ENCODE data around the gene DIS3. TPM values are rescaled to one million over a fixed set of nuclear protein-coding genes. Genes with fewer than 3 reads are reported as not detected.
"Not testable (repeated sequence)": the region's sequence is repeated elsewhere in the genome, so short reads cannot be mapped to it uniquely, and the experiment has no call there.

The DIS3 gene
- total and polyA plus RNA-seq, 4 donors, result 20.2 to 38.4 (median 31.8) TPM

DNA sequence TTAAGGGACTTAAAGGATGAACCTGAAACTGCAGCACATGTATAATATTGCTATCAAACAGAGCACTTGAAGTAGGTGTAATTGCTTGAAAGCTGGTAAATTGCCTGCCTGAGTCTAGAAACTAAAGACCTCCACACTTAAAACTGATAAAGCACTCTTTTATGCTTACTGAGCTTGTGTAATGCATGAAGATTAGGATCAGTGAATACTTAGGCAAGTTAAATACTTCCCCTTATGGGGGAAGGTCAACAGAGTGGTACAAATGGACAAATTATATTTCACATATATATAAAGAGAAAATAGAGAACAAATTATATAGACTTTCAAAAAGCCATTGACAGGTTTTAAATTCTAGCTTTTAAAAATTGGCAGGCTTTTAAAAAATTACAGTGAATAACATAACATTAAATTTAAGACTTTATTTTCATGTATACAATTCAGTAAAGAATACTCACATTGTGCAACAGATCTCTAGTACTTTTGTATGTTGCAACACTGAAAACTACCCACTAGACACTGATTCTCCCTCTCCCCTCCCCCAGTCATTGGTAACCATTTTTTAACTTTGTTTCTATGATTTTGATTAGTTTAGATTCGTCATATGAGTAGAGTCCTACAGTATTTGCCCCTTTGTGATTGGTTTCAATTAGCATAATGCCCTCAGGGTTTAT, 24.1 kb upstream of the DIS3 start:
- no peak overlapping the region for H3K4me3 ChIP-seq (ENCODE audit: low read depth, low read length)
- peaks cover 7% of the 10 kb centered on the region for H3K36me3 ChIP-seq (ENCODE audit: control insufficient read depth, insufficient read depth, low read length)
- no peaks in the 10 kb centered on the region for H3K4me1 ChIP-seq (ENCODE audit: control insufficient read depth, insufficient read depth, low read length)
- H3K27me3 ChIP-seq (ENCODE audit: control insufficient read depth, insufficient read depth, low read length), result no peaks in the 10 kb centered on the region
- peak in 1 of 6 donors; percentile 13 for DNase-seq (ENCODE audit: low read depth in 4 of 6, low spot score in 6 of 6)
- peaks cover 1% of the 10 kb centered on the region for H3K9me3 ChIP-seq (ENCODE audit: control insufficient read depth, insufficient read depth, low read length)
- no CpG with 5 or more reads among the region's 1 CpG for WGBS (ENCODE audit: insufficient coverage)
- H3K27ac ChIP-seq (ENCODE audit: low read depth, low read length), result no peak overlapping the region

DNA sequence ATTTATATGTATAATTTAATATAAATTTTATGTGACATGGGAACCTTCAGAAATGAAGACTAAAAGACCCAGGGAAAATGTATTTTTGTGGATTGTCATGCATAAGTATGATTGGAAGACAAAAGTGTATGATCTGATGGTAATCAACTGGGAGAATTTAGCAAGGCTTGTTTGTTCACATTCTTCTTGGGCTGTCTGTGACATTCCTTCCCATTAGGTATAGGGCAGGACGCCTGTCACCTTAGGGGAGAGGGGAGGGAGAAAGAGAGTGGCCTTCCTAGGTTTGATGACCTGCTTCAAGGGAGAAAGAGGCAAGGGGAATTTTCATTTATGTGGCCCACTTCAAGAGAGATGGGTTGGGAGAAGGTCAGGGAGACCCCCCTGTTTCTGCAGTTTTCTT, 22.6 kb upstream of the DIS3 start:
- Histone ChIP-seq H3K4me3 (ENCODE audit: low read depth, low read length) (no peak overlapping the region), H3K27ac (ENCODE audit: low read depth, low read length) (no peak overlapping the region), H3K4me1 (ENCODE audit: control insufficient read depth, insufficient read depth, low read length) (no peaks in the 10 kb centered on the region), H3K9me3 (ENCODE audit: control insufficient read depth, insufficient read depth, low read length) (peaks cover 1% of the 10 kb centered on the region), H3K36me3 (ENCODE audit: control insufficient read depth, insufficient read depth, low read length) (peaks cover 9% of the 10 kb centered on the region), H3K27me3 (ENCODE audit: control insufficient read depth, insufficient read depth, low read length) (no peaks in the 10 kb centered on the region)
- no peak for DNase-seq (ENCODE audit: low read depth in 4 of 6, low spot score in 6 of 6)
- WGBS (ENCODE audit: insufficient coverage), result 100% methylated on average over 1 of the region's 1 CpG

DNA sequence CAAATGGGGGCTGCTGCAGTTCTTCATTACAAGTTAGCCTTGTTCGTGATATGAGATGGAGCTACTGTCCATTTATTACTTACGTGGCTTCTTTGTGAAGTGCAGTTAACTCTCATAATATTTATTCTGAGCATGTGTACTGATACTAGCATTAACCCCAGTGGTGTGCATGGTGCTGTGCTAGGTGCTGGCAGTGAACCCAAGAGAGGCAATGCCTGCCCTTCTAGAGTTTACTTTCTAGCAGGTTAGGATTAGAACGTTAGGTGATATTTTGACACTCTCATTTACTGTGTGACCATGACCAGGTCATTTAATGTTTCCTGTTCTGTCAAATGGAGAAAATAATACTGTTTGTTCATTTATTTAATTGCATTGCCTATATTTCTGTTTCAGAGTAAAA, 17.1 kb upstream of the DIS3 start:
- no peaks in the 10 kb centered on the region for H3K4me1 ChIP-seq (ENCODE audit: control insufficient read depth, insufficient read depth, low read length)
- no peak for DNase-seq (ENCODE audit: low read depth in 4 of 6, low spot score in 6 of 6)
- H3K9me3 ChIP-seq (ENCODE audit: control insufficient read depth, insufficient read depth, low read length), result no peaks in the 10 kb centered on the region
- H3K4me3 ChIP-seq (ENCODE audit: low read depth, low read length), result no peak overlapping the region
- H3K36me3 ChIP-seq (ENCODE audit: control insufficient read depth, insufficient read depth, low read length), result peaks cover 5% of the 10 kb centered on the region
- no peak overlapping the region for H3K27ac ChIP-seq (ENCODE audit: low read depth, low read length)
- no CpG with 5 or more reads among the region's 3 CpGs for WGBS (ENCODE audit: insufficient coverage)
- no peaks in the 10 kb centered on the region for H3K27me3 ChIP-seq (ENCODE audit: control insufficient read depth, insufficient read depth, low read length)

DNA sequence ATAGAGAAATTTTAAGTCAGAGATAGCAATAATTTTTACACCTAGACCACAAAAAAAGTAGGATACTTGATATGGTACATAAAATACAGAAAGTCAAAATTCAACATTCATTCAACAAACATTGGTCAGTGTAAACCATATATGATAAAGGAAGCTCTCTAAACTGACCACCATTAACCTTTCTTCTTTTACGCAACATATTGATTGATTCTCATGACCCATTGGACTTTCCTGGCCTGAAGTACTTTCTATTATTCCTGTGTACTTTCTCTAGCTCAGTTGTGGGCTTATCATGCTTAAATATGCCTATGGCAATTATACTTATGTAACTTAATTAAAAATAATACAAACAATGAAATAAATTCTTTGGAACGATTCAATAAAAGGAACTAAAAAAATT, 10.9 kb upstream of the DIS3 start:
- H3K4me3 ChIP-seq (ENCODE audit: low read depth, low read length), result no peak overlapping the region
- H3K27ac ChIP-seq (ENCODE audit: low read depth, low read length), result no peak overlapping the region
- peaks cover 9% of the 10 kb centered on the region for H3K36me3 ChIP-seq (ENCODE audit: control insufficient read depth, insufficient read depth, low read length)
- WGBS (ENCODE audit: insufficient coverage), result no CpG with 5 or more reads among the region's 2 CpGs
- no peaks in the 10 kb centered on the region for H3K27me3 ChIP-seq (ENCODE audit: control insufficient read depth, insufficient read depth, low read length)
- H3K4me1 ChIP-seq (ENCODE audit: control insufficient read depth, insufficient read depth, low read length), result no peaks in the 10 kb centered on the region
- DNase-seq (ENCODE audit: low read depth in 4 of 6, low spot score in 6 of 6), result no peak
- no peaks in the 10 kb centered on the region for H3K9me3 ChIP-seq (ENCODE audit: control insufficient read depth, insufficient read depth, low read length)

DNA sequence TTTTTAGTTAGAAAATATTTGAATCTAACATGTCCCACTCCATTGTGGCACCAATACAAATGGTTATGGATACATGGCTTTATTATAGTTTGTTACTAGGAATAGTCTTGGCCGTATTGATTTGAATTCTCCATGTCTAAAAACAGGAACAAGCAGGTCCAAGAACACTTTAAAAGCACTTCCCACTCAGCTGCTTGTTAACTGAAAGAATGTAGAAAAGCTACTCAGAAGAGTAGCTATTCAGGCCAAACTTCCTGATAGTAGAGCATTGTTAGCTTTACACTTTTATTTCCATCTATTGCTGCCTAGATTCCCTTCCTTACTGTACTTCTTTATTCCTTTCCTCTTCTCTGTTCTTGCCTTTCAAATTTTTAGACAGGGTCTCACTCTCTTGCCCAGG, 7.1 kb upstream of the DIS3 start:
- peaks cover 13% of the 10 kb centered on the region for H3K36me3 ChIP-seq (ENCODE audit: control insufficient read depth, insufficient read depth, low read length)
- no peak for DNase-seq (ENCODE audit: low read depth in 4 of 6, low spot score in 6 of 6)
- H3K27ac ChIP-seq (ENCODE audit: low read depth, low read length), result no peak overlapping the region
- no CpG with 5 or more reads among the region's 1 CpG for WGBS (ENCODE audit: insufficient coverage)
- peaks cover 4% of the 10 kb centered on the region for H3K4me1 ChIP-seq (ENCODE audit: control insufficient read depth, insufficient read depth, low read length)
- no peak overlapping the region for H3K4me3 ChIP-seq (ENCODE audit: low read depth, low read length)
- no peaks in the 10 kb centered on the region for H3K9me3 ChIP-seq (ENCODE audit: control insufficient read depth, insufficient read depth, low read length)
- H3K27me3 ChIP-seq (ENCODE audit: control insufficient read depth, insufficient read depth, low read length), result no peaks in the 10 kb centered on the region

DNA sequence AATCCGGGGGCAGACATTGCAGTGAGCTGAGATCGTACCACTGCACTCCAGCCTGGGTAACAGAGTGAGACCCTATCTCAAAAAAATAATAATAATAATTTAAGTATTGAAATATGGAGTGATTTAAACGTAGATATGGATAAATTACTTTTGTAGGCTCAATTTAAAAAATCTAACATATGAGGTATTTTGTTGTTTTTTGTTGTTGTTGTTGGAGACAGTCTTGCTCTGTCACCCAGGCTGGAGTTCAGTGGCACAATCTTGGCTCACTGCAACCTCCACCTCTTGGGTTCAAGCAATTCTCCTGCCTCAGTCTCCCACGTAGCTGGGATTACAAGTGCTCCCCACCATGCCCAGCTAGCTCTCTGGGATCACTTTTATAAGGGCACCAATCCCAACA, 3.0 kb upstream of the DIS3 start:
- not testable (repeated sequence) for H3K27ac ChIP-seq (ENCODE audit: low read depth, low read length); H3K36me3 ChIP-seq (ENCODE audit: control insufficient read depth, insufficient read depth, low read length); H3K27me3 ChIP-seq (ENCODE audit: control insufficient read depth, insufficient read depth, low read length); H3K4me3 ChIP-seq (ENCODE audit: low read depth, low read length); DNase-seq (ENCODE audit: low read depth in 4 of 6, low spot score in 6 of 6); H3K9me3 ChIP-seq (ENCODE audit: control insufficient read depth, insufficient read depth, low read length)
- peaks cover 14% of the 10 kb centered on the region for H3K4me1 ChIP-seq (ENCODE audit: control insufficient read depth, insufficient read depth, low read length)
- WGBS (ENCODE audit: insufficient coverage), result 57% methylated on average over 1 of the region's 4 CpGs

DNA sequence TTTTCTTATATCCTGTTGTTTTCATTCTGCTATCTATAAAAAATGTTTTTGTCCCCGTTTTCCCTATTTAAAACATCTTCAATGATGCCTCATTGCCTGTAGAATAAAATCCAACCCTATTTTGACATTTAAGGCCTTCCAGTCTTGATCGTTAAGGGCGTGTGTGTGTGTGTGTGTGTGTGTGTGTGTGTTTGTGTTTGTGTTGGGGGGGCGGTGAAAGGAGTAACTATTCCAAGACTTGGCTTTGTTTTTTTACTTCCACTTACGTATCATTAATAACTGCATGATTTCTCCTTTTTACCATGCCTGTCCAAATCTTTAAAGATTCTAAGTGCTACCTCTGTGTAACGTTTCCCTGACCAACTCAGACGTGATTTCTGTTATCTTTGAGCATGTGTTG, 1.0 kb upstream of the DIS3 start:
- Histone ChIP-seq H3K27me3 (ENCODE audit: control insufficient read depth, insufficient read depth, low read length) (no peaks in the 10 kb centered on the region), H3K4me1 (ENCODE audit: control insufficient read depth, insufficient read depth, low read length) (peaks cover 17% of the 10 kb centered on the region), H3K4me3 (ENCODE audit: low read depth, low read length) (peak overlapping the region; percentile 99), H3K36me3 (ENCODE audit: control insufficient read depth, insufficient read depth, low read length) (peaks cover 10% of the 10 kb centered on the region), H3K9me3 (ENCODE audit: control insufficient read depth, insufficient read depth, low read length) (no peaks in the 10 kb centered on the region), H3K27ac (ENCODE audit: low read depth, low read length) (no peak overlapping the region)
- DNase-seq (ENCODE audit: low read depth in 4 of 6, low spot score in 6 of 6), result peak in 2 of 6 donors; percentile 5 to 20
- no CpG with 5 or more reads among the region's 7 CpGs for WGBS (ENCODE audit: insufficient coverage)

DNA sequence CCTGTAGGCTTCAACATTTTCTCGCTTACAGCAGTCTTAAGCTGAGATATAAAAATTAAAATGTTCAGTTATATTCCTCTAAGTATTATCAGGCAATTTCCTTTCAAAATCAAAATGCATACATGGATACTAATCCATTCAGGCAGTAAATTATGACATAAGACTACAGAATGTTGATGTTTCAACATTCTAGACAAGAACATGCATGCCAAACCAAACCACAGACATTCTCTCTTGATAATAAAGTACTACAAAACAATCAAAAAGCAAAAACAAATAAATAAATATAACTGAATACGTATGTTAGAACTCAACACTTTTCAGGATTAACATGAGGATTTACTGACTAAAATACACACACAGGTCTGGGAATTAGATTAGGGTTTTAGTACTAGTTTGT, 7.7 kb downstream of the DIS3 start:
- Histone ChIP-seq H3K9me3 (ENCODE audit: control insufficient read depth, insufficient read depth, low read length) (no peaks in the 10 kb centered on the region), H3K4me3 (ENCODE audit: low read depth, low read length) (no peak overlapping the region), H3K4me1 (ENCODE audit: control insufficient read depth, insufficient read depth, low read length) (peaks cover 1% of the 10 kb centered on the region), H3K27me3 (ENCODE audit: control insufficient read depth, insufficient read depth, low read length) (no peaks in the 10 kb centered on the region), H3K36me3 (ENCODE audit: control insufficient read depth, insufficient read depth, low read length) (peaks cover 12% of the 10 kb centered on the region), H3K27ac (ENCODE audit: low read depth, low read length) (no peak overlapping the region)
- no peak for DNase-seq (ENCODE audit: low read depth in 4 of 6, low spot score in 6 of 6)
- WGBS (ENCODE audit: insufficient coverage), result no CpG with 5 or more reads among the region's 2 CpGs

DNA sequence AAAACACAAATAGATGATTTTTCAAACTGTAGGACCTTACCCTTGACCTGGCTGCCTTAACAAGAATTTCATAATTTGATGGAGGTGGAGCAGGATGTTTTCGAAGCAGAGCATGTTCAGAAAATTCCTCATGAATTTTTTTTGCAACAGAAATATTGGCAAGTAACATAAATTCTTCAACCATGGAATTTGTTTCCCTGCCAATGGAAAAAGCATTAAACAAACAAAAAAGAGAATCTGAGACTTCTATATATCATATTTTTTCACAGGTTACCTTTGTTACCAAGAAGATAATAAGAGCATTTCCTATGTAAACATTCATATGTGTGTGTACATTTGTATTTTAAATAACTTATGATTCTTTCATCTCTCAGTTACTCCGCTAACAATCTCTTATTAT, 18.3 kb downstream of the DIS3 start:
- Histone ChIP-seq H3K36me3 (ENCODE audit: control insufficient read depth, insufficient read depth, low read length) (peaks cover 23% of the 10 kb centered on the region), H3K4me1 (ENCODE audit: control insufficient read depth, insufficient read depth, low read length) (no peaks in the 10 kb centered on the region), H3K27ac (ENCODE audit: low read depth, low read length) (no peak overlapping the region), H3K9me3 (ENCODE audit: control insufficient read depth, insufficient read depth, low read length) (no peaks in the 10 kb centered on the region), H3K27me3 (ENCODE audit: control insufficient read depth, insufficient read depth, low read length) (no peaks in the 10 kb centered on the region), H3K4me3 (ENCODE audit: low read depth, low read length) (no peak overlapping the region)
- DNase-seq (ENCODE audit: low read depth in 4 of 6, low spot score in 6 of 6), result no peak
- 100% methylated on average over 1 of the region's 2 CpGs for WGBS (ENCODE audit: insufficient coverage)

DNA sequence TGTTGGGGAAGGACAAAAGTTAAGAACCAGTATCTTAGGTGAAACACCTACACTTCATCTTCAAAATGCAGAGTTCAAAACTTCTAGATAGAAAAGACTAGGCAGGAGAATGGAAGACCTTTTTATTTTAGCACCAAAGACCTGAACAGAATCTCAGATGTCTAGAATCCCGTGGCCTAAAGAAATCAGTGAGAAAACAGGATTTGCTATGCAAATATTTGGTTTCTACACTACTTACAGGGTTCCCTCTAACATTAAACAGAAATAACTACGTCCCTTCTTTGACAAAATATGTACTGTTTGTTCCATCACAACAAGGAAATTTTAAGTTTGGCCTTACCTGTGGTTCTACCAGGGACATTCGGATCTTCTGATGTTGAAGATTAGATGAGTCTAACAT, 21.5 kb downstream of the DIS3 start:
- Histone ChIP-seq H3K4me1 (ENCODE audit: control insufficient read depth, insufficient read depth, low read length) (no peaks in the 10 kb centered on the region), H3K4me3 (ENCODE audit: low read depth, low read length) (no peak overlapping the region), H3K27me3 (ENCODE audit: control insufficient read depth, insufficient read depth, low read length) (no peaks in the 10 kb centered on the region), H3K27ac (ENCODE audit: low read depth, low read length) (no peak overlapping the region), H3K36me3 (ENCODE audit: control insufficient read depth, insufficient read depth, low read length) (peaks cover 19% of the 10 kb centered on the region), H3K9me3 (ENCODE audit: control insufficient read depth, insufficient read depth, low read length) (no peaks in the 10 kb centered on the region)
- WGBS (ENCODE audit: insufficient coverage), result no CpG with 5 or more reads among the region's 3 CpGs
- DNase-seq (ENCODE audit: low read depth in 4 of 6, low spot score in 6 of 6), result no peak

Data from spinal cord (tissue), 10 donors.